K562 (cell line): ENCODE measurements around the gene JDP2. TPM values are rescaled to one million over a fixed set of nuclear protein-coding genes. Genes with fewer than 3 reads are reported as not detected.

Source experiments
- ATAC-seq: fragments of 200-7000 bp; cut with Tn5 transposase; 3 replicates; pipeline ENCODE4 v1.9.1; 2020; ENCODE audit warnings: moderate library complexity
- BruUV-seq: library from RNA; stranded (reverse); fragments of 400-500 nt; replicated peaks from 2 replicates; lab custom pipeline; 2021; lab: Mats Ljungman, UMichigan
- CTCF ChIA-PET: fragments of 300-600 bp; formaldehyde crosslinking; extraction: SDS; loops from one replicate; lab custom pipeline; 2021; ENCODE audit warnings: low intra/inter-chr PET ratio; lab: Yijun Ruan, JAX
- POLR2A ChIA-PET: fragments of 300-600, 350-650 bp; sonication (Branson Sonifier 250); formaldehyde crosslinking; extraction: SDS; loops from one replicate; lab custom pipeline; 2021; ENCODE audit warnings: antibody characterized with exemption, inconsistent platforms; lab: Yijun Ruan, JAX
- DNase-seq, 4 experiments: peaks; one replicate each; pipeline versions ENCODE4 v3.0.0 to v3.0.0-alpha.2; 2011 to 2018; ENCODE audit warnings: low spot score in 3 of 4, mixed read lengths in 3 of 4; ENCODE audit errors: extremely low read depth in 1 of 4
- FAIRE-seq: peaks from 2 replicates; lab custom pipeline; 2011; peaks lifted over from hg19 to GRCh38; lab: Jason Lieb, UNC
- H2AFZ ChIP-seq: 2 replicates; pipeline ENCODE4 v1.6.0; 2011; ENCODE audit warnings: low read depth, low read length, control low read depth, inconsistent platforms
- H3K27ac ChIP-seq: fragments of 200-600 bp; 3 replicates; pipeline ENCODE4 v1.8.0; 2011; ENCODE audit warnings: low read depth, mild to moderate bottlenecking, control low read depth, inconsistent platforms, low read length, moderate library complexity, mixed read lengths; ENCODE audit errors: extremely low read depth
- H3K27me3 ChIP-seq, 2 experiments: fragments of 300-600 bp in 1 of 2; 2 replicates in 1 of 2; 3 replicates in 1 of 2; pipeline versions ENCODE4 v1.6.0 to v1.8.0; 2011; ENCODE audit warnings: inconsistent platforms in 2 of 2, low read length in 2 of 2, mild to moderate bottlenecking in 1 of 2, mixed read lengths in 1 of 2, moderate library complexity in 1 of 2; ENCODE audit not compliant: control insufficient read depth in 2 of 2, insufficient read depth in 2 of 2
- H3K36me3 ChIP-seq: fragments of 300-600 bp; 3 replicates; pipeline ENCODE4 v1.8.0; 2011; ENCODE audit warnings: mild to moderate bottlenecking, low read length, inconsistent platforms; ENCODE audit not compliant: control insufficient read depth, insufficient read depth
- H3K4me1 ChIP-seq, 2 experiments: fragments of 200-600 bp in 1 of 2; replicated peaks in 1 of 2; 2 replicates in 1 of 2; 3 replicates in 1 of 2; pipeline versions ENCODE4 v1.5.1 to v1.8.0; 2011; ENCODE audit warnings: inconsistent platforms in 2 of 2, low read length in 2 of 2, mild to moderate bottlenecking in 1 of 2, mixed read lengths in 1 of 2, moderate library complexity in 1 of 2; ENCODE audit not compliant: control insufficient read depth in 2 of 2, insufficient read depth in 2 of 2
- H3K4me2 ChIP-seq: 2 replicates; pipeline ENCODE4 v1.6.1; 2011; ENCODE audit warnings: low read length, control low read depth, inconsistent platforms, mixed read lengths; ENCODE audit not compliant: insufficient read depth
- H3K4me3 ChIP-seq: fragments of 200-600 bp; sonication (generic), shearing (Covaris generic); 2 replicates; pipeline ENCODE4 v1.5.1; 2016; ENCODE audit warnings: control low read depth, inconsistent platforms
- H3K79me2 ChIP-seq: fragments of 200-600 bp; 3 replicates; pipeline ENCODE4 v1.8.0; 2011; ENCODE audit warnings: low read length, inconsistent platforms; ENCODE audit not compliant: control insufficient read depth, insufficient read depth
- H3K9ac ChIP-seq, 2 experiments: 2 replicates each; pipeline versions ENCODE4 v1.6.0 to v1.6.1; 2011; ENCODE audit warnings: low read depth in 2 of 2, low read length in 2 of 2, control low read depth in 1 of 2, inconsistent platforms in 1 of 2, mild to moderate bottlenecking in 1 of 2, mixed read lengths in 1 of 2; ENCODE audit not compliant: insufficient read depth in 1 of 2
- H3K9me1 ChIP-seq: one replicate; pipeline ENCODE4 v1.6.0; 2011; ENCODE audit warnings: inconsistent platforms, mild to moderate bottlenecking, low read length, moderate library complexity; ENCODE audit not compliant: control insufficient read depth, insufficient read depth
- H3K9me3 ChIP-seq: replicated peaks from 2 replicates; pipeline ENCODE4 v1.5.1; 2011; ENCODE audit warnings: low read depth, low read length, inconsistent platforms; ENCODE audit not compliant: control insufficient read depth, insufficient read depth
- H4K20me1 ChIP-seq: replicated peaks from 2 replicates; pipeline ENCODE4 v1.6.1; 2011; ENCODE audit warnings: low read length, inconsistent platforms, mixed read lengths; ENCODE audit not compliant: control insufficient read depth, insufficient read depth
- DLX4 ChIP-seq: fragments of 250-450 bp; sonication (Bioruptor Pico); IDR thresholded peaks from 2 replicates; pipeline ENCODE4 v1.6.1; 2021; ENCODE audit warnings: mild to moderate bottlenecking
- MTA1 ChIP-seq: fragments of 450-650 bp; IDR thresholded peaks from 2 replicates; pipeline ENCODE4 v1.6.1; 2017; ENCODE audit warnings: borderline replicate concordance
- POLR3G ChIP-seq: IDR thresholded peaks from 2 replicates; pipeline ENCODE4 v1.6.1; 2011; ENCODE audit not compliant: insufficient read length, insufficient replicate concordance; ENCODE audit errors: extremely low read depth
- PTTG1 ChIP-seq: fragments of 450-650 bp; IDR thresholded peaks from 2 replicates; pipeline ENCODE4 v1.6.1; 2016; ENCODE audit warnings: low read depth, mild to moderate bottlenecking, missing genetic modification characterization, missing compliant biosample characterization
- RERE ChIP-seq: sonication (generic); formaldehyde crosslinking; IDR thresholded peaks from 2 replicates; pipeline ENCODE4 v1.8.0; 2023; ENCODE audit warnings: missing genetic modification reagents, mild to moderate bottlenecking, borderline replicate concordance
- SMARCA5 ChIP-seq: fragments of 450-650 bp; IDR thresholded peaks from 2 replicates; pipeline ENCODE4 v1.6.1; 2016
- SNIP1 ChIP-seq: fragments of 450-650 bp; IDR thresholded peaks from 2 replicates; pipeline ENCODE4 v1.7.1; 2017; ENCODE audit warnings: low read depth, mild to moderate bottlenecking
- ZFX ChIP-seq: sonication (generic); formaldehyde crosslinking; IDR thresholded peaks from 2 replicates; pipeline ENCODE4 v1.8.0; 2022; ENCODE audit warnings: mild to moderate bottlenecking, missing genetic modification reagents, moderate library complexity
- ZNF24 ChIP-seq: fragments of 450-650 bp; IDR thresholded peaks from 2 replicates; pipeline ENCODE4 v1.6.1; 2016
- ZNF76 ChIP-seq: fragments of 250-450 bp; sonication (Bioruptor Pico); IDR thresholded peaks from 2 replicates; pipeline ENCODE4 v1.4.0; 2020; ENCODE audit warnings: mild to moderate bottlenecking, moderate library complexity, borderline replicate concordance
- WGBS: fragments of 100-300 bp; shearing (Covaris generic); methylation state at CpG from one replicate; pipeline ENCODE4 v1.1.6; 2016; ENCODE audit warnings: low coverage, mixed read lengths; ENCODE audit not compliant: insufficient coverage; ENCODE audit errors: missing lambda C conversion rate; 5-methylcytosine and 5-hydroxymethylcytosine counted together
- in situ Hi-C: fragments of 300-500 bp; cut with MboI; formaldehyde crosslinking; loops from 4 replicates; pipeline ENCODE4 v1.15.0; 2018; ENCODE audit warnings: inconsistent platforms, mixed read lengths
- intact Hi-C: fragments of 100-400 bp; cut with micrococcal nuclease; formaldehyde crosslinking; loops from 2 replicates; pipeline ENCODE4 v1.14.2; 2022
- polyA plus RNA-seq, 8 experiments: library from polyadenylated mRNA; depleted of rRNA in 4 of 8; stranded (reverse) in 5 of 8; unstranded in 3 of 8; fragments of >200 nt; fragmentation: Nextera tagmentation in 2 of 8; fragmentation: Illumina TruSeq in 1 of 8; extraction: Ambion mirVana in 2 of 8; extraction: Trizol in 1 of 8; gene quantifications; 2 replicates each; pipeline versions ENCODE4 v1.2.1 to v1.2.3, GENCODE V29; 2011 to 2014; ENCODE audit warnings: inconsistent platforms in 1 of 8, missing spikeins in 1 of 8
- total RNA-seq, 7 experiments: library from RNA; depleted of rRNA in 6 of 7; stranded (reverse); fragments of >200 nt in 6 of 7; fragmentation: Illumina TruSeq in 2 of 7; extraction: Trizol in 2 of 7; gene quantifications; 2 replicates each; pipeline versions ENCODE4 v1.2.1 to v1.2.3, GENCODE V29; 2011 to 2021; ENCODE audit warnings: low replicate concordance in 1 of 7

Gene JDP2
- total and polyA plus RNA-seq, 9 of the 15 experiments (the other 6 are each of a cell fraction or from before 2014, with no cell fraction given) = 0.27 to 13.8 (median 3.1) TPM

- intact Hi-C loops = no loop called here
- no TSS peak for BruUV-seq
- DNase-seq (no peak), FAIRE-seq (no peak)
- no peak overlapping the region for H3K4me3 ChIP-seq
- CTCF ChIA-PET = no interaction called here
- H3K4me1 ChIP-seq = peaks cover 19 to 34% of the 10 kb centered on the region in 2 experiments
- H3K27me3 ChIP-seq = no peaks in the 10 kb centered on the region
- no peaks in the 10 kb centered on the region for H3K36me3 ChIP-seq
- in situ Hi-C loops = no loop called here
- H4K20me1 ChIP-seq = no peaks in the 10 kb centered on the region
- H2AFZ ChIP-seq = no peak overlapping the region
- no peak overlapping the region for H3K27ac ChIP-seq
- no peaks in the 10 kb centered on the region for H3K79me2 ChIP-seq
- no peaks in the 10 kb centered on the region for H3K9me1 ChIP-seq
- no peak overlapping the region for H3K4me2 ChIP-seq
- TF ChIP-seq ZNF76 = no peak
- TF ChIP-seq SNIP1 = no peak
- TF ChIP-seq MTA1 = no peak
- no peak for TF ChIP-seq SMARCA5
- TF ChIP-seq ZFX (CRISPR knock-in tag) = no peak
- TF ChIP-seq DLX4 = no peak
- TF ChIP-seq ZNF24 = no peak
- TF ChIP-seq POLR3G = no peak
- no peak for TF ChIP-seq PTTG1 (tag)
- no peak for TF ChIP-seq RERE (CRISPR knock-in tag)
- TF ChIP-seq, all 486 proteins: peak for 0
- Histone ChIP-seq H3K9ac (no peak overlapping the region), H3K9me3 (no peaks in the 10 kb centered on the region)
- 83% methylated on average over 12 of the region's 13 CpGs for WGBS
- ATAC-seq = no peak
- POLR2A ChIA-PET = interaction anchor here (0.6 to 0.7 kb wide), 2 partner anchors 33 to 193 kb away, joined by 3 read pairs; no protein-coding TSS in a partner anchor
These were observed 12.2 kb downstream of the JDP2 start for GRCh38 chr14:75439989-75440388.
